ENCODE data around the gene PLG. TPM values are rescaled to one million over a fixed set of nuclear protein-coding genes. Genes with fewer than 3 reads are reported as not detected.
"Not testable (repeated sequence)": the region's sequence is repeated elsewhere in the genome, so short reads cannot be mapped to it uniquely, and the experiment has no call there.

Gene PLG
- total RNA-seq, 1 donor from 2014 or later = 5.3 TPM

- not testable (repeated sequence) for DNase-seq (ENCODE audit: low spot score)
Observed at GRCh38 chr6:160704688-160705087, 2.6 kb downstream of the PLG start.

- not testable (repeated sequence) for DNase-seq (ENCODE audit: low spot score)
Observed at GRCh38 chr6:160708993-160709392, 6.9 kb downstream of the PLG start.

DNA sequence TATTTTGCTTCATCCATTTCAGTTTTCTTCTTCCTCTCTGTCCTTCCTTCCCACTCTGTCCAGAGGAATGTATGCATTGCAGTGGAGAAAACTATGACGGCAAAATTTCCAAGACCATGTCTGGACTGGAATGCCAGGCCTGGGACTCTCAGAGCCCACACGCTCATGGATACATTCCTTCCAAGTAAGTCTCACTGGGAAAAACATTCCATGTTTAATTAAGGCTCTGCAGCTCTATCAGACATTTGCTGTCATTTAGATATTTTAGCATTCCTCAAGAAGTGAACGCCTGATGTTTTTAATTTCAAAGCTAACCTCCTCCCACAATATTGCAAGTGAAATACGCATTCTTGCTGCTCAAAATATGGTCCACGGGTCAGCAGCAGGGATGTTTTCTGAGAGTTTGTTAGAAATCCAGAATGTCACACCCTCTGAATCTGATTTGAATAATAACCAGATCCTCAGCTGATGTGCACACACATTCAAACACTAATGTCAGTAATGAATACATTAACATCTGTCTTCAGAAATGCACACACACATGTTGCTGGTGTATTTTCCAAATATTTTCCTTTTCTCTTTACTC is 12.8 kb downstream of the PLG start:
- peak; percentile 4 for DNase-seq (ENCODE audit: low spot score)

GRCh38 chr6:160730911-160731310 is 28.9 kb downstream of the PLG start:
- no peak for DNase-seq (ENCODE audit: low spot score)

DNA sequence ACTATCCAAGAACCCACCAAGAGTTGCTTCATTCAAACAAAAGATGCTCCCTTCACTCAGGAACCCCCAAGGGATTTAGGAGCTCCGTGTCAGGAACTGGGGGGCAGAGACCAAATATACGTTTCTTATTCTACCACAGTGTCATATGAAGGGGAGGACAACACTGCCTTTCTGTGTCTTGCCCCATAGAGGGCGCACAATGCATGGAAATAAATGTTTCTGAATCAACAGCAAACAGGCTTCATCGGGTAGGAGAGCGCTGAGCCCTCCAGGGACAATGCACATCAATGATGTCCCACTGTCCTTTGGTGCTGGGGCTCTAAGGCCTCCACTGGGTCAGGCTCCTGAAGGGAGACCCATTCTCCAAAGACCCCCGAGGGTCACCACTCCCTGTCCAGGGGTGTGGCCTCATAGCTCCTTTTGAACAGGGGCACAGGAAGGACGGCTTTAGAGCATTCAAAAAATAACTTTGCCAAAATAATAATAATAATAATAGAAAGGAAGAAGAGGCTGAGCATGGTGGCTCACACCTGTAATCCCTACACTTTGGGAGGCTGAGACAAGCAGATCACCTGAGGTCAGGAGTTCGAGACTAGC is 31.1 kb downstream of the PLG start:
- peak; percentile 68 for DNase-seq (ENCODE audit: low spot score)

DNA sequence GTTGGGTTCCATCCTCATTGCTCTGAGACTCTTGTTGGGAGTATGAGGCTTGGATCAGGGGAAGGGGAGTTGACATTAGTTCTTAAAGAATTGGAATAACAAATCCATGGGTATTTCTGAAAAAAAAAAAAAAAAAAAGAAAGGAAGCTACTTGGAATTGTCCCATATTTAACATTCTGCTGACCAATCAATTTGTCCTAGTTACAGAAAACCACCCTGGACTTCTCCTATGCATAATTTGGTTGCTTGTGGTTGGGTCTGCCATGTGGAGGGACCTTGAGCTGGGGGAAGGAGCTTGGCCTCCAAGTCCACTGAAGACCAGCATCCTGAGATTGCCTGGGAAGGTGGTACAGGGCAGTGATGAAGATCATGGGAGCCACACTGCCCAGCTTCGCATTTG is 32.6 kb downstream of the PLG start:
- DNase-seq (ENCODE audit: low spot score) = no peak

DNA sequence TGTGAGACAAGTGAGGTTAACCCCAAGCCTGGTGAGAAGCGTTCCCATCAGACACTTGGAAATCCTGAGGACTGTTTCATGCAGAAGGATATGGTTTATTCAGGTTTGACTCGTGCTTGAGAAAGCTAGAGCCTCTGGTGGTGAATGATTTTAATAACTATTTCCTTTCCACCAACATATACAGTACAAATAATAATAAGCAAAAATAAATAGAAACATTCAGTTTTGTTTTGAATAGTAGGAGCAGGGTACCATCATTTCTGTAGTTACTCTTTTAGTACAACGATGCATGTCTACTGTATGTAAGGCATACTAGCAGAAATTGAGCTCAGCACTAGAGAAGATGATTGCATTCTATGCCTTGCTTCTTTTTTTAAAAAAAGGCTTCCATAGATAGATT is 33.5 kb downstream of the PLG start:
- DNase-seq (ENCODE audit: low spot score) = no peak

GRCh38 chr6:160737934-160738333 is 35.9 kb downstream of the PLG start:
- no peak for DNase-seq (ENCODE audit: low spot score)

- DNase-seq (ENCODE audit: low spot score) = no peak
Observed at GRCh38 chr6:160739955-160740354, 37.9 kb downstream of the PLG start.

DNA sequence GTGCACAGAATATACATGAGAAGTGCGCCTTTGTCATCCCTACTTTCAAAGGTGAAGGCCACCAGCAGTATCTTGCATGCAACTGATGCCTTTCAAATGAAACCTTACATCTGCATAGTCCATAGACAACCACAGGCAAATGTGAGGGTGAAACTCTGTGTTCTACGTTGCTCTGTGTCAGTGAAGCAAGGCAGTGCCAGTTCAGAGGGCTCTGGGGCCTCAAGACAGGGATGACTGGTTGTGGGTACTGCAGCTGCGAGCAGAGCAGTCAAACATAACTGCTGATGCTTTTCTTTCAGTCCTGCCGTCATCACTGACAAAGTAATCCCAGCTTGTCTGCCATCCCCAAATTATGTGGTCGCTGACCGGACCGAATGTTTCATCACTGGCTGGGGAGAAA is 39.0 kb downstream of the PLG start:
- DNase-seq (ENCODE audit: low spot score) = not testable (repeated sequence)

- DNase-seq (ENCODE audit: low spot score) = no peak
Observed at GRCh38 chr6:160742090-160742489, 40.0 kb downstream of the PLG start.

DNA sequence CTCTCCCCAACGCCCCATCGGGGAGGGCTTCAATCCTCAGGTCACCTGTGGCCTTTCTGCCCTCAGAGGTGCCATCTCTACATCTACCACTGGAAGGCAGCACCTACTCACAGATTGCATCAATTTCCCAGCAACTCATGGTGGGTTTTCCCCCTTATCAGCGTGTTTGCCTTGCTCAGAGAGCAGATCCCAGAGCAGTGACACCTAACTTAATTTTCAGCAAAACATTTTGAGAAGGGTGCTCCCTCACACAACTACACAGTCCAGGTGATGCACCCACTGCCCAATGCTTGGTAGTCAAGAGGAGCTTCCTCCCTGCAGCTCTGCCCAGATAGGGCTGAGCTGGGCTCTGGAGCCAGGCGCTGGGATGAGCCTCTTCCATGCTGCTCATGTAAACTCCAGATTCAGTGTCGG is 48.2 kb downstream of the PLG start:
- no peak for DNase-seq (ENCODE audit: low spot score)

DNA sequence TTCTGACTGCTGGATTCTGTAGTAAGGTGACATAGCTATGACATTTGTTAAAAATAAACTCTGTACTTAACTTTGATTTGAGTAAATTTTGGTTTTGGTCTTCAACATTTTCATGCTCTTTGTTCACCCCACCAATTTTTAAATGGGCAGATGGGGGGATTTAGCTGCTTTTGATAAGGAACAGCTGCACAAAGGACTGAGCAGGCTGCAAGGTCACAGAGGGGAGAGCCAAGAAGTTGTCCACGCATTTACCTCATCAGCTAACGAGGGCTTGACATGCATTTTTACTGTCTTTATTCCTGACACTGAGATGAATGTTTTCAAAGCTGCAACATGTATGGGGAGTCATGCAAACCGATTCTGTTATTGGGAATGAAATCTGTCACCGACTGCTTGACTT is 51.2 kb downstream of the PLG start:
- DNase-seq (ENCODE audit: low spot score) = not testable (repeated sequence)

- DNase-seq (ENCODE audit: low spot score) = no peak
Observed at GRCh38 chr6:160755165-160755564, 53.1 kb downstream of the PLG start.

DNA sequence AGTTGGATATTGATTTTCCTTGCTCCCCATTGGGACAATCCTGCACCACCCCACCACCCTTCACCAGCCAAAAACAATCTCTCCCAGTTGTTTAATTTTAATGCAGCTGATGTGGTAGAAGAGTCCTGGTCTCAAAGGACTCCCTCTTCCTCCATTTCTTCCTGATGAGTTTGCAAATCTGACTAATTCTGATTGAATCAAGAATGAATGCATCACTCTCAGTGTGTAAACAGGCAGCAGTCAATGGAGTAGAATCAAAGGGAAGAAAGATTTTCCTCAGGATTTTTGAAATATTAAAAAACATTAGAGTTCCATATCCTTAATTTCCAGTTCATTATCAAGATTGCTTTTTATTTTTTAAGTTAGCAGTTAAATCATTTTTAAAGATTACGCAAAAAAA is 54.0 kb downstream of the PLG start:
- no peak for DNase-seq (ENCODE audit: low spot score)

DNA sequence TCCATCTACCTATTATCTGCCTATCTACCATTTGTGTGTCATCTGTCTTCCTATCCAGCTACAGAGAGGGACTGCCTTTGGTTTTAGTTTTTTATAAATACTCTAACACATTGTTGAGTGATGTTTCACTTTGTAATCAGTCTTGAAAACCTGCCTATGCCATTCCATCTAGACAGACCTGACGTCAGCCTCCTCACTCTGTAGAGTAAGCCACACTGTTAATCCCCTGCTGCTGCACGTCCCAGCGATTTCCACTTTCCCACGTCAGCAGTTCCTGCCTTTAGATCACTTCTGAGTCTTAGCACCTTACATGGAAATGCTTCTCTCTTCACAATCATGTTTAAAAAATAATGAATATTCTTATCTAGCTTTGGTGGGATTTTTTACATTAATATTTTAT is 54.8 kb downstream of the PLG start:
- no peak for DNase-seq (ENCODE audit: low spot score)

- no peak for DNase-seq (ENCODE audit: low spot score)
Observed at GRCh38 chr6:160764847-160765246, 62.8 kb downstream of the PLG start.

- no peak for DNase-seq (ENCODE audit: low spot score)
Observed at GRCh38 chr6:160765412-160765811, 63.4 kb downstream of the PLG start.

DNA sequence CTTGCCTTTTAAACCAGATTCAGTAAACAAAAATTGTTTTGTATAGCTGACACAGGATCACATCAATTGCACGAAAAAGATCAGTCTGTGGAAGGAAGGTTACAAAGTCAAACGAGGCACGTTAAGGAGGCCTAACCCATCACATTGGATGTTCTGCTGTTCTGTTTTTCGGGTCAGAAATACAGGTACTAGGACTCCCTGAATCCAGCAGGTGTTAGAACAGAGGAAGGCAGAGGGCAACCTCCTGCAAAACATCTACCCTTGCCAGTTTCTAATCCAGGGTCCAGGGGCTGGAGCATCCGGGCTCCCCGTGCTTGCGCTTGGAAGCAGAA is 64.6 kb downstream of the PLG start:
- DNase-seq (ENCODE audit: low spot score) = no peak

DNA sequence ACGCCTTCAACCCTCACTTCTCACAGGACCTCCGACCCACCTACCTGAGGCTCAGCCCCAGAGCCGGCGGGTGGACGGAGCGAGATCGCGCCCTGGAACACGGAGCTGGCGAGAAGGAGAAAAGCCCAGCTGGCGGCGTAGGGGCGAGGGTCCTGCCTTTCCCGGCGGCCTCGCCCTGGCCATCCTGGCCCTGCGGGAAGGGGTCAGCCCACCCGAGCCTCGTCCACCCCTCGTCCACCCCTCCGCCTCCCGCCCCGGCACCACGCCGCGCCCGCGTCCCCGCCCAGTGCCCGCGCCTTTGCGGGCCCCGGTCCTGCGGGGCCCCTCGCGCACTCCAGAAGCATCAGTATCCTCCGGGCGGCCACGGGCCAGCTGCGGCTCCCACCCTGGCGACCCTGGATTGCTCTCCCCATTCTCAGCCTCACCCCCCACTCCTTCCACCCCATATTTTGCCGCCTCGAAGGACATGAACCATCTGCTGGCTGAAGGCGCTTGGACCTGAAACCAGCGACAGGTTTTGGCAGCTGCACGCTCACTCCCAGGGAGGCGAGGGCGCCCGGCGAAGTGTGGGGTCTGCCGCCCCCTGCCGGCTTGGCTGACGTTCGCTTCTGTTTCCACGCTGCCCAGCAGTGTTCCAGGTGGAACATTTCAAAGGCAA is 65.1 kb downstream of the PLG start:
- DNase-seq (ENCODE audit: low spot score) = peak; percentile 81

GRCh38 chr6:160767647-160768019 is 65.6 kb downstream of the PLG start:
- DNase-seq (ENCODE audit: low spot score) = no peak

DNA sequence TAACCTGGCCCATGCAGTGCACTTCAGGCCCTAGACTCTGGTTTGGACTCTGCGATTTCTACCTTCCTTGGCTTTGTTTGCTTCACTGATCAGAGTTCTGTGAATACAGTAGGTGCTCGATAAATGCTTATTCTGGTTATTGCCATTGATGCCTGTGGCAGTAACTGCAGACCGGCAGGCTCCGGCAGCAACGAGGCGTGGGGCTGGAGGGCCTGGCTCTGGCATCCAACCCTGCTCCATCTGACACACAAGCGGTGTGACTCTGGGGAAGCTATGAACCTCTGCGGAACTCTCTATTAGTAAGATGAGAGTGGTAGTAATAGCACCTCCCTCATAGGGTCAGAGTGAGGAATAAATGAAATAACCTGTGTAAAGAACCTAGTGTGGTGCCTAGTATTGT is 66.1 kb downstream of the PLG start:
- DNase-seq (ENCODE audit: low spot score) = no peak

- DNase-seq (ENCODE audit: low spot score) = no peak
Observed at GRCh38 chr6:160774399-160774798, 72.4 kb downstream of the PLG start.

Data from umbilical cord (tissue), 2 donors.